A549 (cell line): Measurements from ENCODE around the gene OR6K2. TPM values are rescaled to one million over a fixed set of nuclear protein-coding genes. Genes with fewer than 3 reads are reported as not detected.

Source experiments
- ATAC-seq, 2 experiments: fragments of 200-7000 bp in 1 of 2; fragments of >200 bp in 1 of 2; cut with Nextera tagmentation in 1 of 2; cut with Tn5 transposase in 1 of 2; 3 replicates each; pipeline versions ENCODE4 v1.8.0 to v1.9.1; 2018 to 2020; ENCODE audit warnings: mild to moderate bottlenecking in 1 of 2, moderate library complexity in 1 of 2
- CTCF ChIA-PET: fragments of 300-600 bp; sonication (Branson Sonifier 250); formaldehyde crosslinking; extraction: SDS; loops from one replicate; lab custom pipeline; 2021; ENCODE audit warnings: antibody characterized with exemption, inconsistent platforms; lab: Yijun Ruan, JAX
- POLR2A ChIA-PET: fragments of 350-600 bp; formaldehyde crosslinking; extraction: SDS; loops from one replicate; lab custom pipeline; 2021; ENCODE audit warnings: antibody characterized with exemption, inconsistent platforms; lab: Yijun Ruan, JAX
- DNase-seq, 2 experiments: peaks; one replicate each; pipeline versions ENCODE4 v3.0.0 to v3.0.0-alpha.2; 2011 to 2016; ENCODE audit warnings: low read depth in 1 of 2, low spot score in 1 of 2
- FAIRE-seq: peaks from 2 replicates; lab custom pipeline; 2011; peaks lifted over from hg19 to GRCh38; lab: Jason Lieb, UNC
- H3K27ac ChIP-seq, 2 experiments: fragments of >200 bp; sonication (Bioruptor Twin); formaldehyde crosslinking; 3 replicates each; pipeline ENCODE4 v1.5.1; 2016 to 2017
- H3K4me1 ChIP-seq: fragments of >200 bp; sonication (Bioruptor Twin); formaldehyde crosslinking; 3 replicates; pipeline ENCODE4 v1.6.1; 2016
- H3K4me2 ChIP-seq: fragments of >200 bp; sonication (Bioruptor Twin); formaldehyde crosslinking; 3 replicates; pipeline ENCODE4 v1.6.1; 2016
- H3K4me3 ChIP-seq: fragments of >200 bp; sonication (Bioruptor Twin); formaldehyde crosslinking; 3 replicates; pipeline ENCODE4 v1.5.1; 2016
- H3K9me3 ChIP-seq: fragments of >200 bp; sonication (Bioruptor Twin); formaldehyde crosslinking; 3 replicates; pipeline ENCODE4 v1.6.1; 2016
- CBX2 ChIP-seq: fragments of 200-600 bp; sonication (generic); IDR thresholded peaks from 2 replicates; pipeline ENCODE4 v1.6.1; 2016; ENCODE audit warnings: low read depth, mild to moderate bottlenecking, borderline replicate concordance
- CEBPB ChIP-seq, 2 experiments: fragments of >200 bp in 1 of 2; sonication (Bioruptor Twin) in 1 of 2; formaldehyde crosslinking in 1 of 2; IDR thresholded peaks; 2 replicates each; pipeline ENCODE4 v1.6.1; 2012 to 2016
- CHD2 ChIP-seq: fragments of 150-350 bp; IDR thresholded peaks from 2 replicates; pipeline ENCODE4 v1.6.1; 2014; ENCODE audit warnings: low read length; ENCODE audit not compliant: partially characterized antibody
- EP300 ChIP-seq, 2 experiments: fragments of >200 bp; sonication (Bioruptor Twin); formaldehyde crosslinking; IDR thresholded peaks; 2 replicates in 1 of 2; 3 replicates in 1 of 2; pipeline ENCODE4 v1.6.1; 2016 to 2017
- FOSB ChIP-seq: fragments of 250-450 bp; sonication (Bioruptor Pico); IDR thresholded peaks from 2 replicates; pipeline ENCODE4 v1.5.0; 2020; ENCODE audit warnings: mild to moderate bottlenecking, moderate library complexity
- FOSL2 ChIP-seq, 2 experiments: fragments of 450-650 bp in 1 of 2; fragments of >200 bp in 1 of 2; sonication (Bioruptor Twin) in 1 of 2; formaldehyde crosslinking; IDR thresholded peaks; 2 replicates each; pipeline versions ENCODE4 v1.5.0 to v1.6.1; 2016 to 2020; ENCODE audit warnings: mild to moderate bottlenecking in 1 of 2, moderate library complexity in 1 of 2
- GATA3 ChIP-seq: IDR thresholded peaks from 2 replicates; pipeline ENCODE4 v1.6.1; 2012; ENCODE audit warnings: borderline replicate concordance
- HOXA7 ChIP-seq: fragments of 250-450 bp; sonication (Bioruptor Pico); IDR thresholded peaks from 2 replicates; pipeline ENCODE4 v1.5.0; 2020; ENCODE audit warnings: mild to moderate bottlenecking, moderate library complexity
- JUN ChIP-seq, 2 experiments: fragments of >200 bp; sonication (Bioruptor Twin); formaldehyde crosslinking; IDR thresholded peaks; 2 replicates in 1 of 2; 3 replicates in 1 of 2; pipeline ENCODE4 v1.6.1; 2016 to 2017
- KDM1A ChIP-seq: fragments of 200-600 bp; sonication (generic); IDR thresholded peaks from 2 replicates; pipeline ENCODE4 v1.6.1; 2016; ENCODE audit warnings: low read depth, mild to moderate bottlenecking
- KDM5A ChIP-seq: fragments of 200-600 bp; sonication (generic); IDR thresholded peaks from 2 replicates; pipeline ENCODE4 v1.6.1; 2016; ENCODE audit warnings: antibody characterized with exemption, mild to moderate bottlenecking
- MYC ChIP-seq: IDR thresholded peaks from 2 replicates; pipeline ENCODE4 v1.6.1; 2012; ENCODE audit warnings: mild to moderate bottlenecking, inconsistent platforms, low read length, improper control_type of control experiment, borderline replicate concordance
- NR3C1 ChIP-seq: fragments of >200 bp; sonication (Bioruptor Twin); formaldehyde crosslinking; IDR thresholded peaks from 3 replicates; pipeline ENCODE4 v1.6.1; 2017
- RCOR1 ChIP-seq: fragments of 150-350 bp; IDR thresholded peaks from 2 replicates; pipeline ENCODE4 v1.6.1; 2014; ENCODE audit warnings: antibody characterized with exemption, low read length, low read depth
- RNF2 ChIP-seq: fragments of 200-600 bp; sonication (generic); IDR thresholded peaks from 2 replicates; pipeline ENCODE4 v1.6.1; 2016; ENCODE audit warnings: low read depth, mild to moderate bottlenecking, antibody characterized with exemption, moderate library complexity, borderline replicate concordance
- SMC3 ChIP-seq: fragments of >200 bp; sonication (Bioruptor Twin); formaldehyde crosslinking; IDR thresholded peaks from 3 replicates; pipeline ENCODE4 v1.6.1; 2018; ENCODE audit warnings: inconsistent platforms
- SREBF2 ChIP-seq: fragments of 450-650 bp; IDR thresholded peaks from 2 replicates; pipeline ENCODE4 v1.6.1; 2014; ENCODE audit warnings: mild to moderate bottlenecking, moderate library complexity
- WGBS: methylation state at CpG from one replicate; pipeline ENCODE4 v1.1.6; 2017; ENCODE audit errors: missing lambda C conversion rate; 5-methylcytosine and 5-hydroxymethylcytosine counted together
- polyA plus RNA-seq, 4 experiments: library from polyadenylated mRNA; depleted of rRNA in 3 of 4; stranded (reverse); fragments of >200 nt; fragmentation: RNase III in 1 of 4; extraction: RNeasy Plus Mini Kit Qiagen cat#74134 plus additional on column Dnase treatment in 1 of 4; gene quantifications; 2 replicates in 3 of 4; 3 replicates in 1 of 4; pipeline ENCODE4 v1.2.3, GENCODE V29; 2011 to 2017
- TF ChIP-seq, protein P1 (sequence below): IDR thresholded peaks from 2 replicates; pipeline ENCODE4 v1.6.1; 2012
- TF ChIP-seq, protein P2 (sequence below): fragments of >200 bp; sonication (Bioruptor Twin); formaldehyde crosslinking; IDR thresholded peaks from 3 replicates; pipeline ENCODE4 v1.6.1; 2016
- TF ChIP-seq, protein P3 (sequence below): IDR thresholded peaks from 2 replicates; pipeline ENCODE4 v1.6.1; 2012; ENCODE audit warnings: low read depth, borderline replicate concordance
- TF ChIP-seq, protein P4 (sequence below): fragments of >200 bp; sonication (Bioruptor Twin); formaldehyde crosslinking; IDR thresholded peaks from 2 replicates; pipeline ENCODE4 v1.6.1; 2016
- TF ChIP-seq, protein P5 (sequence below): fragments of >200 bp; sonication (Bioruptor Twin); formaldehyde crosslinking; IDR thresholded peaks from 3 replicates; pipeline ENCODE4 v1.5.1; 2016

Gene OR6K2
- polyA plus RNA-seq, 2 of the 4 experiments (the other 2 are of a cell fraction) = not detected

DNA sequence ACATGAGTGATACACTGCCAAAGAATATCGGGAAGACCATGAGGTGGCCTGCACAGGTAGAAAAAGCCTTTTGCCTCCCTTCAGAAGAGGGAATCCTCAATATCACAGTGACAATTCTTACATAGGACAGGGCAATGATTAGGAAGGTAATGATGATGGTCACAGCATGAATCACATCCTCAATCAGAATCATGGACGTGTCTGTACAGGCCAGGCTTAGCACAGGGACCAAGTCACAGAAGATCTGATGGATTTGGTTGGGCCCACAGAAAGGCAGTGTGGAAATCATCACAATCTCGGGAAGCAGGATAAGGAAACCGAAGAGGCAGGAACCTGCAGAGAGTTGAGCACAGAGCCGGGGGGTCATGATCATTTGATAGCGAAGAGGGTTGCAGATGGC, 16.9 kb upstream of the OR6K2 start:
- ChIA-PET CTCF (no interaction called here), POLR2A (no interaction called here)
- 5% methylated on average over 6 of the region's 6 CpGs for WGBS
- H3K4me3 ChIP-seq = no peak overlapping the region
- ATAC-seq (no peak), DNase-seq (no peak), FAIRE-seq (no peak)
- H3K27ac ChIP-seq = no peak overlapping the region
- H3K4me2 ChIP-seq = no peak overlapping the region
- no peak for TF ChIP-seq NR3C1
- TF ChIP-seq FOSL2 (IDR thresholded peaks at IDR 0.05) = no peak
- TF ChIP-seq FOSL2 (CRISPR knock-in tag; IDR thresholded peaks at IDR 0.05) = no peak
- H3K4me1 ChIP-seq = no peaks in the 10 kb centered on the region
- no peaks in the 10 kb centered on the region for H3K9me3 ChIP-seq

GRCh38 chr1:158716335-158716734, 15.9 kb upstream of the OR6K2 start:
- Histone ChIP-seq H3K9me3 (no peaks in the 10 kb centered on the region), H3K27ac (no peak overlapping the region), H3K4me3 (no peak overlapping the region), H3K4me2 (no peak overlapping the region), H3K4me1 (no peaks in the 10 kb centered on the region)
- no peak for DNase-seq
- ChIA-PET CTCF (no interaction called here), POLR2A (no interaction called here)
- ATAC-seq = no peak
- no peak for FAIRE-seq
- WGBS = 0% methylated on average over 1 of the region's 1 CpG
- TF ChIP-seq CBX2 = no peak
- no peak for TF ChIP-seq RNF2
- TF ChIP-seq JUN (IDR thresholded peaks at IDR 0.05) = no peak
- TF ChIP-seq SREBF2 = no peak
- no peak for TF ChIP-seq CHD2
- TF ChIP-seq HOXA7 (CRISPR knock-in tag) = no peak

- CTCF ChIA-PET = no interaction called here
- no peak overlapping the region for H3K4me2 ChIP-seq
- TF ChIP-seq CHD2 (no peak), FOSB (CRISPR knock-in tag) (no peak), CEBPB (IDR thresholded peaks at IDR 0.05) (no peak)
- TF ChIP-seq, protein P1, sequence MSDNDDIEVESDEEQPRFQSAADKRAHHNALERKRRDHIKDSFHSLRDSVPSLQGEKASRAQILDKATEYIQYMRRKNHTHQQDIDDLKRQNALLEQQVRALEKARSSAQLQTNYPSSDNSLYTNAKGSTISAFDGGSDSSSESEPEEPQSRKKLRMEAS = no peak
- TF ChIP-seq, protein P2, sequence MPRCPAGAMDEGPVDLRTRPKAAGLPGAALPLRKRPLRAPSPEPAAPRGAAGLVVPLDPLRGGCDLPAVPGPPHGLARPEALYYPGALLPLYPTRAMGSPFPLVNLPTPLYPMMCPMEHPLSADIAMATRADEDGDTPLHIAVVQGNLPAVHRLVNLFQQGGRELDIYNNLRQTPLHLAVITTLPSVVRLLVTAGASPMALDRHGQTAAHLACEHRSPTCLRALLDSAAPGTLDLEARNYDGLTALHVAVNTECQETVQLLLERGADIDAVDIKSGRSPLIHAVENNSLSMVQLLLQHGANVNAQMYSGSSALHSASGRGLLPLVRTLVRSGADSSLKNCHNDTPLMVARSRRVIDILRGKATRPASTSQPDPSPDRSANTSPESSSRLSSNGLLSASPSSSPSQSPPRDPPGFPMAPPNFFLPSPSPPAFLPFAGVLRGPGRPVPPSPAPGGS = no peak
- H3K27ac ChIP-seq = no peak overlapping the region
- H3K4me1 ChIP-seq = no peaks in the 10 kb centered on the region
- 0% methylated on average over 1 of the region's 1 CpG for WGBS
- FAIRE-seq (no peak), ATAC-seq (no peak), DNase-seq (no peak)
- POLR2A ChIA-PET = no interaction called here
- H3K4me3 ChIP-seq = no peak overlapping the region
- no peaks in the 10 kb centered on the region for H3K9me3 ChIP-seq
Observed at GRCh38 chr1:158714754-158715153, 14.3 kb upstream of the OR6K2 start.

GRCh38 chr1:158711098-158711497, 10.6 kb upstream of the OR6K2 start:
- Histone ChIP-seq H3K4me1 (no peaks in the 10 kb centered on the region), H3K27ac (no peak overlapping the region), H3K4me2 (no peak overlapping the region), H3K4me3 (no peak overlapping the region), H3K9me3 (no peaks in the 10 kb centered on the region)
- WGBS = 7% methylated on average over 4 of the region's 4 CpGs
- ATAC-seq = no peak
- FAIRE-seq = no peak
- TF ChIP-seq, protein P3, sequence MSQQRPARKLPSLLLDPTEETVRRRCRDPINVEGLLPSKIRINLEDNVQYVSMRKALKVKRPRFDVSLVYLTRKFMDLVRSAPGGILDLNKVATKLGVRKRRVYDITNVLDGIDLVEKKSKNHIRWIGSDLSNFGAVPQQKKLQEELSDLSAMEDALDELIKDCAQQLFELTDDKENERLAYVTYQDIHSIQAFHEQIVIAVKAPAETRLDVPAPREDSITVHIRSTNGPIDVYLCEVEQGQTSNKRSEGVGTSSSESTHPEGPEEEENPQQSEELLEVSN = no peak
- TF ChIP-seq GATA3 (no peak), CBX2 (no peak), SMC3 (no peak), CHD2 (no peak), MYC (no peak), EP300 (IDR thresholded peaks at IDR 0.05) (no peak), KDM1A (no peak), RCOR1 (no peak), KDM5A (no peak)
- TF ChIP-seq, protein P2 = no peak
- TF ChIP-seq, protein P4, sequence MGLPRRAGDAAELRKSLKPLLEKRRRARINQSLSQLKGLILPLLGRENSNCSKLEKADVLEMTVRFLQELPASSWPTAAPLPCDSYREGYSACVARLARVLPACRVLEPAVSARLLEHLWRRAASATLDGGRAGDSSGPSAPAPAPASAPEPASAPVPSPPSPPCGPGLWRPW = no peak
- TF ChIP-seq, protein P5, sequence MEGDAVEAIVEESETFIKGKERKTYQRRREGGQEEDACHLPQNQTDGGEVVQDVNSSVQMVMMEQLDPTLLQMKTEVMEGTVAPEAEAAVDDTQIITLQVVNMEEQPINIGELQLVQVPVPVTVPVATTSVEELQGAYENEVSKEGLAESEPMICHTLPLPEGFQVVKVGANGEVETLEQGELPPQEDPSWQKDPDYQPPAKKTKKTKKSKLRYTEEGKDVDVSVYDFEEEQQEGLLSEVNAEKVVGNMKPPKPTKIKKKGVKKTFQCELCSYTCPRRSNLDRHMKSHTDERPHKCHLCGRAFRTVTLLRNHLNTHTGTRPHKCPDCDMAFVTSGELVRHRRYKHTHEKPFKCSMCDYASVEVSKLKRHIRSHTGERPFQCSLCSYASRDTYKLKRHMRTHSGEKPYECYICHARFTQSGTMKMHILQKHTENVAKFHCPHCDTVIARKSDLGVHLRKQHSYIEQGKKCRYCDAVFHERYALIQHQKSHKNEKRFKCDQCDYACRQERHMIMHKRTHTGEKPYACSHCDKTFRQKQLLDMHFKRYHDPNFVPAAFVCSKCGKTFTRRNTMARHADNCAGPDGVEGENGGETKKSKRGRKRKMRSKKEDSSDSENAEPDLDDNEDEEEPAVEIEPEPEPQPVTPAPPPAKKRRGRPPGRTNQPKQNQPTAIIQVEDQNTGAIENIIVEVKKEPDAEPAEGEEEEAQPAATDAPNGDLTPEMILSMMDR = no peak
- POLR2A ChIA-PET = no interaction called here
- CTCF ChIA-PET = no interaction called here
- no peak for DNase-seq
